ENCODE measurements around the gene MYO10. TPM values are rescaled to one million over a fixed set of nuclear protein-coding genes. Genes with fewer than 3 reads are reported as not detected.

The MYO10 gene
- total RNA-seq, 4 donors from 2014 or later: 51.6 to 190 (median 72.9) TPM

- H3K4me3 ChIP-seq: no peak overlapping the region
- H3K4me1 ChIP-seq: peaks cover 0 to 8% (median 5%) of the 10 kb centered on the region in 4 donors
- in situ Hi-C loops (cut with MboI; ENCODE audit: low pct_ligation_motif_present in 1 of 4, low pct_unique_long_range_greater_than_20kb in 1 of 4, low sequenced_read_pairs in 3 of 4): no loop called here
- 76 to 77% methylated on average over 3 to 4 of the region's 4 CpGs for whole genome bisulfite sequencing, 2 donors (ENCODE audit: low coverage in 1 of 2)
- peak overlapping the region in 2 of 4 donors; percentile 16 to 25 for H3K27ac ChIP-seq
- TF ChIP-seq POLR2AphosphoS5 (IDR thresholded peaks at IDR 0.05): no peak
- TF ChIP-seq EP300 (IDR thresholded peaks at IDR 0.05; ENCODE audit: low read depth): no peak
- no peak for TF ChIP-seq CTCF (IDR thresholded peaks at IDR 0.05)
- TF ChIP-seq POLR2A (IDR thresholded peaks at IDR 0.05): no peak
- no peaks in the 10 kb centered on the region for H3K9me3 ChIP-seq
- no peak for DNase-seq
- no peaks in the 10 kb centered on the region for H3K36me3 ChIP-seq
- intact Hi-C loops (cut with DNase I; ENCODE audit: low total_unique reads): no loop called here
- no peaks in the 10 kb centered on the region for H3K27me3 ChIP-seq
Observed at GRCh38 chr5:16871746-16872339, 64.2 kb downstream of the MYO10 start.

- WGBS, 2 donors (ENCODE audit: low coverage in 1 of 2): 45 to 79% methylated on average over 1 of the region's 1 CpG
- Histone ChIP-seq H3K27ac (peak overlapping the region in 1 of 4 donors; percentile 16), H3K9me3 (no peaks in the 10 kb centered on the region), H3K27me3 (no peaks in the 10 kb centered on the region), H3K4me3 (no peak overlapping the region), H3K4me1 (peaks cover 0 to 14% (median 9%) of the 10 kb centered on the region in 4 donors), H3K36me3 (no peaks in the 10 kb centered on the region)
- intact Hi-C loops (cut with DNase I; ENCODE audit: low total_unique reads): no loop called here
- in situ Hi-C loops (cut with MboI; ENCODE audit: low pct_ligation_motif_present in 1 of 4, low pct_unique_long_range_greater_than_20kb in 1 of 4, low sequenced_read_pairs in 3 of 4): no loop called here
- DNase-seq: no peak
- TF ChIP-seq EP300 (IDR thresholded peaks at IDR 0.05; ENCODE audit: low read depth): no peak
- TF ChIP-seq POLR2A (IDR thresholded peaks at IDR 0.05): no peak
- TF ChIP-seq POLR2AphosphoS5 (IDR thresholded peaks at IDR 0.05): no peak
- TF ChIP-seq CTCF (IDR thresholded peaks at IDR 0.05): no peak
Observed at GRCh38 chr5:16870878-16871277, 65.2 kb downstream of the MYO10 start.

GRCh38 chr5:16869821-16870796 lies 66.0 kb downstream of the MYO10 start:
- no peaks in the 10 kb centered on the region for H3K27me3 ChIP-seq
- H3K9me3 ChIP-seq: no peaks in the 10 kb centered on the region
- H3K4me1 ChIP-seq: peaks cover 0 to 16% (median 9%) of the 10 kb centered on the region in 4 donors
- intact Hi-C loops (cut with DNase I; ENCODE audit: low total_unique reads): no loop called here
- no peak for DNase-seq
- no peak overlapping the region for H3K27ac ChIP-seq
- no peak for TF ChIP-seq EP300 (IDR thresholded peaks at IDR 0.05; ENCODE audit: low read depth)
- TF ChIP-seq CTCF (IDR thresholded peaks at IDR 0.05): no peak
- no peak for TF ChIP-seq POLR2AphosphoS5 (IDR thresholded peaks at IDR 0.05)
- TF ChIP-seq POLR2A (IDR thresholded peaks at IDR 0.05): no peak
- in situ Hi-C loops (cut with MboI; ENCODE audit: low pct_ligation_motif_present in 1 of 4, low pct_unique_long_range_greater_than_20kb in 1 of 4, low sequenced_read_pairs in 3 of 4): no loop called here
- H3K36me3 ChIP-seq: no peaks in the 10 kb centered on the region
- H3K4me3 ChIP-seq: no peak overlapping the region
- 75 to 87% methylated on average over 10 to 15 of the region's 15 CpGs for WGBS, 2 donors (ENCODE audit: low coverage in 1 of 2)

GRCh38 chr5:16867577-16867953 lies 68.5 kb downstream of the MYO10 start:
- intact Hi-C loops (cut with DNase I; ENCODE audit: low total_unique reads): no loop called here
- Histone ChIP-seq H3K4me1 (peaks cover 8 to 28% (median 17%) of the 10 kb centered on the region in 4 donors), H3K4me3 (no peak overlapping the region), H3K27me3 (no peaks in the 10 kb centered on the region), H3K36me3 (no peaks in the 10 kb centered on the region), H3K27ac (peak overlapping the region in 1 of 4 donors; percentile 61), H3K9me3 (no peaks in the 10 kb centered on the region)
- no peak for DNase-seq
- WGBS, 2 donors (ENCODE audit: low coverage in 1 of 2): 86 to 93% methylated on average over 3 of the region's 3 CpGs
- TF ChIP-seq EP300 (IDR thresholded peaks at IDR 0.05; ENCODE audit: low read depth) (no peak), POLR2A (IDR thresholded peaks at IDR 0.05) (no peak), CTCF (IDR thresholded peaks at IDR 0.05) (no peak), POLR2AphosphoS5 (IDR thresholded peaks at IDR 0.05) (no peak)
- in situ Hi-C loops (cut with MboI; ENCODE audit: low pct_ligation_motif_present in 1 of 4, low pct_unique_long_range_greater_than_20kb in 1 of 4, low sequenced_read_pairs in 3 of 4): no loop called here
